ENCODE data around the gene CREB5.

CREB5 gene

DNA sequence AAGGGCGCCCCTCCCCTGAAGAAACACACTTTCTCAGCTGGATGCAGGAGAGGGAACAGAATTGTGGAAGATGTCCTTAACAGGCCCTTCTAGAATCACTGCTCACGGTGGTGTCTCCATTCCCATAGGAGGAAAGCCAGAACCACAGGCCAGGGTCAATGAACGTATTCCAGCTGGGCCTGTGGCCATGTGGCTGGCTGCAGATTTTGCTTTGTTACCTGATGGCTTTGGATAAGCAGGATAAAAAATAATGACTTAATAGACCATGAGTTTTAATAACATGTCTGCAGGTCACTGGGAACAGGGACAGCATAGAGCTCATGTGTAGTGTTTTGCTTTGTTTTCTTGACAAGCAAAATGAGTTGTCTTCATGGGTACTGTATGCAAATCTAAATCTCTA, 335.5 kb downstream of the CREB5 start:
- Mint-ChIP-seq H3K27me3 (no peaks in the 10 kb centered on the region), H3K9me3 (ENCODE audit: low read depth) (no peaks in the 10 kb centered on the region), H3K4me3 (no peak overlapping the region), H3K36me3 (no peaks in the 10 kb centered on the region), H3K27ac (no peak overlapping the region), H3K4me1 (ENCODE audit: low read depth) (peaks cover 3% of the 10 kb centered on the region)

DNA sequence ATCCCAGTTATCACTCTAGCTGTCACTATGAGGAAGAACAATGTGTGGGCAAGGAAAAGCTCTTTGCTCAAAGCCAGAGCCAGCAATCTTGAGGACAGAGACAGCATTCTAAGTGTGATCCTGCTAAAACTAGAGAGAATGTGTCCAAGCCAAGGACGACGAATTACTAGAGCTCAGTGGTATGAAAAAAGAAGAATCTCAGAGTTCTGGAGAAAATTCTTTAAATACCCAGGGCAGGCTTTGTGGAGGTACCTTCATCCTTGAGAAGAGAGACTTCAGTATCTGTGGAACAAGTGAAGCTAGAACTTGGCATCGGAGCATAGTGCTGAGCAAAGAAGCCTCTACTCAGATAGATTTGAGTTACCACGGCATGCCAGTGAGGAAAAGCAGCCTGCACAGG, 336.0 kb downstream of the CREB5 start:
- H3K27ac Mint-ChIP-seq, result no peak overlapping the region
- no peaks in the 10 kb centered on the region for H3K27me3 Mint-ChIP-seq
- no peak overlapping the region for H3K4me3 Mint-ChIP-seq
- no peaks in the 10 kb centered on the region for H3K9me3 Mint-ChIP-seq (ENCODE audit: low read depth)
- peaks cover 3% of the 10 kb centered on the region for H3K4me1 Mint-ChIP-seq (ENCODE audit: low read depth)
- H3K36me3 Mint-ChIP-seq, result no peaks in the 10 kb centered on the region

DNA sequence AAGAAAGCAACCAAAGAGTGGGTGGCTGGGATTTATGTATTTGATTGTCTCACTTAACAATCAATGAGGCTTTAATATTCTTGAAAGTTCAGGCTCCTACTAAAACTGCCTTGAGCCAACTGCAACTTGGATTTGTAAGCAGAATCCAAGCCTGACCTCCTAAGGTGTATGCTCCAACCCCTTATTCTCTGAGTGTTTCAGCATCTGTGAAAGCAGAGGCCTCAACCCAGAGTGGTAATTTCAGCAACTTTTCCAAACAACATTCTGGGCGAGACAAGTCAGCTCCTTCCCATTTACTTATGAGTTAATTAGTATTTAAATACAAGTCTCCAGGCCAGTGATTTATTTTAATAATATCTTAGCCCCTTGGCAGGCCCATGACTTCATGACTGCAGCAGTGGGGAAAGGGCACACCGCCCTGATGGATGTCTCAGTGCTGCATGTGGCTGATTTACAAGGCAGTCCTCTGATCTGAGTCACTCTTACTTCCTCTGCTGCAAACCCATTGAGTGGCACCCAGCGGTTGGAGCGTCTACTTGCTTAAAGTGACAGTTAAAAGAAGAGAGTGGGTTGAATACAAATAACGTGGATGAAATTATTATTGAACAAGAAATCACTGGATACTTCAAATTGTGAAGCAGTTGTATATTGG, 336.7 kb downstream of the CREB5 start:
- Mint-ChIP-seq H3K4me3 (no peak overlapping the region), H3K27ac (no peak overlapping the region), H3K36me3 (no peaks in the 10 kb centered on the region), H3K9me3 (ENCODE audit: low read depth) (no peaks in the 10 kb centered on the region), H3K4me1 (ENCODE audit: low read depth) (peaks cover 3% of the 10 kb centered on the region), H3K27me3 (no peaks in the 10 kb centered on the region)

DNA sequence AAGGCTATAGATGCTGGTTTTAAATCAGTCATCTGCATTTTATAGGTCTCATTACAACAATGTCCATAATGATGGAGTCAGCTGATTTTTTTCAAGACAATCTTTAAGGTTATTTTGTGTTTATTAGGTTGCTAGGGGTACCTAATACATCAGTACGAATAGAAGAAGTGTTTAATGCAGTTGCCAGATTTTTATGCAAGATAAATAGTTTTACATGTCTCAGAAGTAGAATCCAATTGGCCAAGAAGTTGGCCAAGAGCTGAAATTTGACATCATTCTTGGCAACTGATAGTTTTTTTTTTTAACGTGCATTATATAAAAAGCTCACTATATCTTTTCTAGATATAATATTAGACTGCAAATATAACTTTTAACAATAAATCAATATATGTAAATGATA, 337.3 kb downstream of the CREB5 start:
- no peaks in the 10 kb centered on the region for H3K27me3 Mint-ChIP-seq
- no peaks in the 10 kb centered on the region for H3K9me3 Mint-ChIP-seq (ENCODE audit: low read depth)
- H3K4me3 Mint-ChIP-seq, result no peak overlapping the region
- no peaks in the 10 kb centered on the region for H3K36me3 Mint-ChIP-seq
- peaks cover 3% of the 10 kb centered on the region for H3K4me1 Mint-ChIP-seq (ENCODE audit: low read depth)
- no peak overlapping the region for H3K27ac Mint-ChIP-seq

DNA sequence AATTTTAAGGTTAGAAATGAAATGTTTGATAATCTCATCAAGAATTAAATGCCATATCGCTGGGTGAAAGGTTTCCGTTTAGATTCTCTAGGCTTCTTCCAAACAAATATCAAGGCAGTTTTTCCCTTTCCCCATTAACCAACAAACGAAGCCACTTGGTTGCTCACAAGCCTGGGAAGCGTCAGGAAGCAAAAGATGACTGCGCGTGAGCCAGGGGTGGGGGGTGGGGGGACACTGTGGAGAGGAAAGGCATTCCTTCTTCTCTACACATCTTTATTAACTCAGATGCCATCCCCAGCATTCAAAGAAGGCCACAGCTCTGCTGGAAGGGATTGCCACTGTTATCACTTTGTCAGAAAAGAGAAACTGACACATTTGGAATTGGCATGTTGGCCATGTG, 338.7 kb downstream of the CREB5 start:
- Mint-ChIP-seq H3K36me3 (no peaks in the 10 kb centered on the region), H3K4me1 (ENCODE audit: low read depth) (peaks cover 3% of the 10 kb centered on the region), H3K27me3 (no peaks in the 10 kb centered on the region), H3K4me3 (no peak overlapping the region), H3K27ac (no peak overlapping the region), H3K9me3 (ENCODE audit: low read depth) (no peaks in the 10 kb centered on the region)

DNA sequence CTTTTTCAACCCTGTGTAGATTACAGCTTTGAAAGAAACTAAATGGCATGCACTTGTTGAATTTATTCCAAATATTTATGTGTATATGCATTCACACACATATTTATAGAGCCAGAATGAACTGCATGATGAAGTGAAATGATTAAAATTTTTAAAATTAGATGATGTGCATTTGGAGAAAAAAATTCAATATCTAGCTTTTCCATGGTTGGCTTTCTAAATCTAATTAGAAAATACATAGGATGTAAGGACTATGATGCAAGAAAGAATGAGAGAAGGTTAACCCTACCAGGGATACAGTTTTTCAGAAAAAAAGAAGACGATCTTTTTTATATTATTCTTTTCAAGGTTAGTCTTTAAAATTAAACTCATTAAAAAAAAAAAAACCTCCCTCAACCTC, 341.3 kb downstream of the CREB5 start:
- no peaks in the 10 kb centered on the region for H3K9me3 Mint-ChIP-seq (ENCODE audit: low read depth)

DNA sequence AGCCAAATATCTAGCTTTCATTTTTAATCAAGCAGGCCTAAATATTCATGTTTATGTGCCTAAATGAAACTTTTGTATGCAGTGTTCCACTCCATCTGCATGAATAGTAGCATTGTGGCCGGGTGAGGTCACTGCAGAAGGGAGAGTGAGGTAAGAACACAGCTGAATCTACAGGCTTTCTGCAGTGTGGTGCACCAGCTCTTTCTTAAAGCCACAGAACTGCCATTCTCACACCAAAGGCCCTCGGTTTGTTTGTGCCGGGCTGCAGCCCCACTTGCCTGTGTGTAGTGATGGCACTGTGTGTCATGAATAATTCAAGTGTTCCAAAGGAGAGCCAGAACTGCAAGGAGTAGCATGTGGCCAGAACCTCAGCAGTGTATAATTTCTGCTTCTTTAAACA, 341.7 kb downstream of the CREB5 start:
- H3K27ac Mint-ChIP-seq, result no peak overlapping the region
- H3K4me1 Mint-ChIP-seq (ENCODE audit: low read depth), result peaks cover 3% of the 10 kb centered on the region
- H3K9me3 Mint-ChIP-seq (ENCODE audit: low read depth), result no peaks in the 10 kb centered on the region
- H3K4me3 Mint-ChIP-seq, result no peak overlapping the region
- no peaks in the 10 kb centered on the region for H3K36me3 Mint-ChIP-seq
- H3K27me3 Mint-ChIP-seq, result no peaks in the 10 kb centered on the region

More for the DNA sequence above, 341.3 kb downstream of the CREB5 start:
- Mint-ChIP-seq H3K4me3 (no peak overlapping the region), H3K27me3 (no peaks in the 10 kb centered on the region), H3K36me3 (no peaks in the 10 kb centered on the region), H3K4me1 (ENCODE audit: low read depth) (peaks cover 3% of the 10 kb centered on the region), H3K27ac (no peak overlapping the region)

DNA sequence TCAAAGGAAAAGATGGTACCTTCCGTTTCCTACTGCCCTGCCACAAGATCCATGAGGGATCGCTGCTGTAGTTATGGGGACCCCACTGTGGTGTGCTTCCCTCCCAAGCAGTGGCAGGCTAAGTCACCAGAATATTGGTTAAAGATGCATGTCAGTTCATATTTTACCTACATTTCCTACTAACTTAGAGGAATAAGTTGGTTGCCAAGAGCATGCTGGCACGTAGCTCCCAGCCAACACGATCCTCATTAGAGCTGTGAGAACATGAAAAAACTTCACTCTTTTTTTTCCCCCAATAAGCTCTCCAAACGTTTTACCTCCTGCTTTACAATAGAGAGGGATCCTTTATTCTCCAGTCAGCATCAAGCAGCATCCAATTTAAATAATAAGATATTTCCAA, 342.1 kb downstream of the CREB5 start:
- no peaks in the 10 kb centered on the region for H3K4me1 Mint-ChIP-seq (ENCODE audit: low read depth)
- H3K27me3 Mint-ChIP-seq, result no peaks in the 10 kb centered on the region
- H3K9me3 Mint-ChIP-seq (ENCODE audit: low read depth), result no peaks in the 10 kb centered on the region
- no peak overlapping the region for H3K27ac Mint-ChIP-seq
- no peaks in the 10 kb centered on the region for H3K36me3 Mint-ChIP-seq
- no peak overlapping the region for H3K4me3 Mint-ChIP-seq

DNA sequence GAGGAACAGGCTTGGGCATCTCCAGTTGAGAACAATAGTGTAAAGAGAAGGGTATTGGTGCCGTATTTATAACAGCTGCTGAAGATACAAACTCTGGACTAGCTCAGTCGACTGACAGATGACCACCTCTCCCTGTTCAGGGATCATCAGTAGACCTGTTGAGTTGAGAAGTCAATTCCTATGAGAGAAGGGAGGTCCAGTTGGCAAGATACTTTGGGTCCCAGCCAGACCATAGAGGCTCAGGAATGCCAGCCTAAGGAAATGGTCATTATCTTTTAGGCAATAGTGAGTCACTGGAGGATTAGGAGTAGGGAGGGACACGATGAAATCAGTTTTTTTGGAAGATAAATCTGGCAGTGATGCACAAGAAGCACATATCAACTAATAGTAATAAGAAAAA, 342.9 kb downstream of the CREB5 start:
- Mint-ChIP-seq H3K4me3 (no peak overlapping the region), H3K27me3 (no peaks in the 10 kb centered on the region), H3K27ac (no peak overlapping the region), H3K9me3 (ENCODE audit: low read depth) (no peaks in the 10 kb centered on the region), H3K36me3 (no peaks in the 10 kb centered on the region), H3K4me1 (ENCODE audit: low read depth) (no peaks in the 10 kb centered on the region)

DNA sequence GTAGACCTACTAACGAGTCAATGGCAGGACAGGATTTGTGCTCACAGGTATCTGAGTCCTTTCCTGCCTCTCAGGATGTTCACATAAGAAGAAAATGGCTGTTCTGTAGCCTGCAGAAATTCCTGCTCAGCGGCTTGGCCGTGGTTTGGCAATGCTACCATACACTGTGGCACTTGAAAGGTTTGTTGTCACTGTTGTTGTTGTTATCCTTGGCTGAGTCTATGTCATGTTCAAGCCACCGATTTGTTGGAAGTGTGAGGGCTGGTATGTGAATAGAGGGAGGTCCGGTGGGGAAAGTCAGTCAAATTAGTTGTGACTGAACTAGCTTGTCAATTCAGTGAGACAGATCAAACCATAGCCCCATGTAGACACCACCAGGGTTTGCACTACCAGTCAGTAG, 345.9 kb downstream of the CREB5 start:
- H3K9me3 Mint-ChIP-seq (ENCODE audit: low read depth), result no peaks in the 10 kb centered on the region
- H3K27ac Mint-ChIP-seq, result no peak overlapping the region
- no peaks in the 10 kb centered on the region for H3K4me1 Mint-ChIP-seq (ENCODE audit: low read depth)
- H3K4me3 Mint-ChIP-seq, result no peak overlapping the region
- no peaks in the 10 kb centered on the region for H3K36me3 Mint-ChIP-seq
- H3K27me3 Mint-ChIP-seq, result no peaks in the 10 kb centered on the region

DNA sequence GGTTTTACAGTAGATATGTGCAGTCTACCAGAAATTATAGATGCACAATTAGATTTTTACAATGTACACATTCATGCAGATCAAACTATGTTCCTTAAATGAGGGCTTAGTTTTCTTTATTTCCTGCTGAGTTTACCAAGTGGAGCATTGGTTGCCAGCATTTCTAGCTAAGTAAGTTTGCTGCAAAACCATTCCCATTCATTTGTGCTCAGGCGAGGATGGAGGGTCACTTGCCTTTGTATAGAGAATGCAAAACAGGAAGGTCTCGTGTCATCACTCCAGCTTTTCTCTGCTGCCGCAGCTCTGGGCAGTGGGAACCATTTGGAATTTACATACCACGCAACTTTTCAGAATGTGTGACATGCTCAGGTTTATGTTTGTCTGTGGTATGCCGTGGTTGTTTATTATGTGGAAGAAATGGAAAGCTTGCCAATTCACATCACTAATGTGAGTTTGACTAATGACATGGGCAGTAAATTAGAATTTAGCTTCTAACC, 347.2 kb downstream of the CREB5 start:
- H3K36me3 Mint-ChIP-seq, result no peaks in the 10 kb centered on the region
- H3K9me3 Mint-ChIP-seq (ENCODE audit: low read depth), result no peaks in the 10 kb centered on the region
- H3K27me3 Mint-ChIP-seq, result no peaks in the 10 kb centered on the region
- H3K4me1 Mint-ChIP-seq (ENCODE audit: low read depth), result no peaks in the 10 kb centered on the region
- H3K4me3 Mint-ChIP-seq, result no peak overlapping the region
- no peak overlapping the region for H3K27ac Mint-ChIP-seq

DNA sequence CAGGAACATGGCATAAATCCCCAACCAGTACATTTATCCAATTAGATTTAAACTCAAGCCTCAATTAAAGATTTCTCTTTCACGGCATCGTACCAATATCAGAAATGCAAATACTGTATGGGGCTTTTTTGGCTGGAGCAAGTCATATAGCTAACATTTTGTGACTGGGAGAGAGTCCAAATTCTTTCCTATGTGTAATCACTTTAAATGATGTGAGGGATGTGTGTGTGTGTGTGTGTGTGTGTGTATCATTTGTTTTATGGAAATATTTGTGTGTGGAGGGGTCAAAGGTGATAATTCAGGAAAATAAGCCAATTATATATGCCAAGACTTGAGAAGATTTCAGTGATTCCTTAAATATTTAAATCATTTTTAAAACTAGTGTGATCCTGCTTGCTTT, 349.2 kb downstream of the CREB5 start:
- Mint-ChIP-seq H3K4me3 (no peak overlapping the region), H3K4me1 (ENCODE audit: low read depth) (no peaks in the 10 kb centered on the region), H3K36me3 (no peaks in the 10 kb centered on the region), H3K27ac (no peak overlapping the region), H3K27me3 (peaks cover 1% of the 10 kb centered on the region), H3K9me3 (ENCODE audit: low read depth) (no peaks in the 10 kb centered on the region)

DNA sequence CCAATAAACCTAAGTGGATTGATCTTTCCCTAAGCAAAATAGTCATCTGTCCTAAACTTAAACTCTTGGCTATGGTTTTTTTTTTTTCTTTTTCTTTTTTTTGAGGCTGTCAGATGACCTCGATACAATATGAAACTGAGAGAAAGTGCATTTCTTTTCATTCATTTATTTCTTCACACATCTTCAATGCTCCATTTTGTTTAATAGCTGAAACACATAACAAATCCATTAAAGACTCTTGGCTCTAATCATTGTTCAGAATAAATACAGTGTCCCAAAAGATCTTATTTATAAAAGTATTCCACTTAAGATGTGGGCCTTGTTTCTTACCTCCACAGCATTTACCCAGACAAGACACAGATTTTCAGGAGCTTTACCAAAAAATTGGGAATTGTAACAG, 350.3 kb downstream of the CREB5 start:
- Mint-ChIP-seq H3K4me1 (ENCODE audit: low read depth) (no peaks in the 10 kb centered on the region), H3K36me3 (no peaks in the 10 kb centered on the region), H3K27me3 (peaks cover 1% of the 10 kb centered on the region), H3K4me3 (no peak overlapping the region), H3K27ac (no peak overlapping the region), H3K9me3 (ENCODE audit: low read depth) (no peaks in the 10 kb centered on the region)

DNA sequence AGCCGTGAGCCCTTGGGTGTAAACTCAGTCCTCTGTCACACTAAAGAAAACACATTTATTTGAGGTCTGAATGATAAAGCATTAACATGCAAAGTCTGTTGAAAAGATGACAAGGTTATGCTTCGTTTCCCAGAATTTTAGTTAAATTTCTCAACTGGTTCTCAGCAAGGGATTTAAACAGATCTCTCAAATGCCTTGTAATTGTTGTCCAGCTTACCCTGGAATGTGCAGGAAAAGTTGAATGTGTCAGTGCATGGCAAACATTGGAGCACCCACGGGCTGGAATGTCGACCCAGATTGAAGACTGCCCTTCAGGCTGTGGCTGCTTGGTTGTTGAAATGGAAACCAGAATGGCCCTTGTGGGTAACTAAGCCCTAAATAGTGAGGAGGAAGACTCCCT, 354.0 kb downstream of the CREB5 start:
- no peaks in the 10 kb centered on the region for H3K9me3 Mint-ChIP-seq (ENCODE audit: low read depth)
- H3K27ac Mint-ChIP-seq, result no peak overlapping the region
- no peak overlapping the region for H3K4me3 Mint-ChIP-seq
- H3K36me3 Mint-ChIP-seq, result no peaks in the 10 kb centered on the region
- H3K4me1 Mint-ChIP-seq (ENCODE audit: low read depth), result no peaks in the 10 kb centered on the region
- H3K27me3 Mint-ChIP-seq, result peaks cover 1% of the 10 kb centered on the region

DNA sequence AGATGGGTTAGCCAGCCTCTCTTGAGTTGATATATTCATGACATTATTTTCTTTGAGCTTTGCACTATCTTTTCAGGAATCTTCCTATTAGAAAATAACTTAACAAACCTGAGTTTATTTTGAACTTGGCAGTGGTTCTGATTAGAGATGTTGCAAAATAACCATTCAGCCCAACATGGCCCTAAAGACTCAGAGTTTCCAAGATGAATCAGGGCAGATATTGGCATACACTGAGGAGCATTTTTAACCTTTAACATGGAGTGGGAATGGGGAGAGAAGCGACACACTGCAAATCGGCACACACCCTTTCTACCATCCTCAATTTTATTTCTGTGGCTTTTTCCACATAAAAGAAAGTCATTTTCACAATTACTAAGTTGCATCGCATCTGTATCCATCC, 355.0 kb downstream of the CREB5 start:
- no peaks in the 10 kb centered on the region for H3K9me3 Mint-ChIP-seq (ENCODE audit: low read depth)
- H3K27ac Mint-ChIP-seq, result no peak overlapping the region
- H3K4me3 Mint-ChIP-seq, result no peak overlapping the region
- H3K4me1 Mint-ChIP-seq (ENCODE audit: low read depth), result no peaks in the 10 kb centered on the region
- no peaks in the 10 kb centered on the region for H3K36me3 Mint-ChIP-seq
- peaks cover 1% of the 10 kb centered on the region for H3K27me3 Mint-ChIP-seq

DNA sequence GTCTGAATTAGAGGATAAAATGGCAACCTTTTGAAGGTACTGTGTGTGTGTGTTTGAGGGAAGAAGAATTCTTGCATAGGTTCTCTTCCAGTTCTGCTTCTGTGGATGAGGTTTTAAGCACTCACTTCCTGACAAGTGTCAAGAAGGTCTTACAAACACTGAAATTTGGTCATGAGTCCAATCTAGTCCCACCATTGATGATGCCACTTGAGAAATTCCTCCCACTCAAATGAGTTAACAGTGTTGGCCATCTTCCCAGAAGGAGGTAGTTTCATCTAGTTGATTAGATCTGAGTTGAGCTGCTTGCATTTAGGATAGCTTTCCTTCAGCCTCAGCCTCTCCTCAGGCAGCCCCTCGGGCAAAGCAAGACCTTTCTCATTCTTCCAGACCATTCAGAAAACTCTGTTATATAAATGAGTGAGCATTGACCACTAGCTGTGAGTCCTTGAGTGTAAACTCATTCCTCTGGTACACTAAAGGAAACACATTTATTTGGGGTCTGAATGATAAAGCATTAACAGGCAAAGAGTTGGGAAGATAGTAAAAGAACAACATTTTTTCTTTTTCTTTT, 356.3 kb downstream of the CREB5 start:
- Mint-ChIP-seq H3K4me3 (no peak overlapping the region), H3K4me1 (ENCODE audit: low read depth) (no peaks in the 10 kb centered on the region), H3K27me3 (peaks cover 1% of the 10 kb centered on the region), H3K27ac (no peak overlapping the region), H3K9me3 (ENCODE audit: low read depth) (no peaks in the 10 kb centered on the region), H3K36me3 (no peaks in the 10 kb centered on the region)

All from activated naive CD8-positive, alpha-beta T cell (primary cell).